Keratinocyte (primary cell): Measurements from ENCODE around the gene TNPO1. TPM values are rescaled to one million over a fixed set of nuclear protein-coding genes. Genes with fewer than 3 reads are reported as not detected.

Experiments
- DNase-seq: peaks from one replicate; pipeline ENCODE4 v3.0.0-alpha.2; 2011; ENCODE audit warnings: low read depth, missing footprints, low spot score
- FAIRE-seq: peaks from 2 replicates; lab custom pipeline; 2011; peaks lifted over from hg19 to GRCh38; lab: Jason Lieb, UNC
- H2AFZ ChIP-seq: 2 replicates; pipeline ENCODE4 v1.6.0; 2012; ENCODE audit warnings: low read length, control low read depth, inconsistent platforms; ENCODE audit not compliant: control insufficient read depth
- H3K27ac ChIP-seq: 2 replicates; pipeline ENCODE4 v1.5.1; 2011; ENCODE audit warnings: low read length; ENCODE audit not compliant: control insufficient read depth, insufficient read depth
- H3K27me3 ChIP-seq: 3 replicates; pipeline ENCODE4 v1.6.0; 2011; ENCODE audit warnings: low read length; ENCODE audit not compliant: control insufficient read depth, insufficient read depth; ENCODE audit errors: extremely low read depth
- H3K36me3 ChIP-seq, 2 experiments: 2 replicates in 1 of 2; 3 replicates in 1 of 2; pipeline ENCODE4 v1.5.1; 2011; ENCODE audit warnings: low read length in 2 of 2, mild to moderate bottlenecking in 1 of 2; ENCODE audit not compliant: control insufficient read depth in 2 of 2, insufficient read depth in 2 of 2; ENCODE audit errors: extremely low read depth in 1 of 2
- H3K4me1 ChIP-seq: 3 replicates; pipeline ENCODE4 v1.5.1; 2011; ENCODE audit warnings: low read length; ENCODE audit not compliant: control insufficient read depth, insufficient read depth; ENCODE audit errors: extremely low read depth
- H3K4me2 ChIP-seq: 3 replicates; pipeline ENCODE4 v1.6.0; 2011; ENCODE audit warnings: low read depth, low read length; ENCODE audit not compliant: control insufficient read depth, insufficient read depth; ENCODE audit errors: extremely low read depth
- H3K4me3 ChIP-seq, 3 experiments: fragments of 200-600 bp in 1 of 3; sonication (generic) in 1 of 3; 2 replicates in 2 of 3; 3 replicates in 1 of 3; pipeline ENCODE4 v1.5.1; 2011 to 2016; ENCODE audit warnings: low read length in 3 of 3, mild to moderate bottlenecking in 3 of 3, control low read depth in 2 of 3, inconsistent platforms in 1 of 3, low read depth in 1 of 3, mixed read lengths in 1 of 3, mixed run types in 1 of 3, moderate library complexity in 1 of 3; ENCODE audit not compliant: control insufficient read depth in 2 of 3, insufficient read depth in 2 of 3; ENCODE audit errors: extremely low read depth in 1 of 3
- H3K79me2 ChIP-seq: 2 replicates; pipeline ENCODE4 v1.6.0; 2012; ENCODE audit warnings: low read length; ENCODE audit not compliant: control insufficient read depth, insufficient read depth
- H3K9ac ChIP-seq: 3 replicates; pipeline ENCODE4 v1.6.0; 2011; ENCODE audit warnings: low read length; ENCODE audit not compliant: control insufficient read depth, insufficient read depth; ENCODE audit errors: extremely low read depth
- H3K9me1 ChIP-seq: 3 replicates; pipeline ENCODE4 v1.6.0; 2011; ENCODE audit warnings: low read length; ENCODE audit not compliant: control insufficient read depth, insufficient read depth; ENCODE audit errors: extremely low read depth
- H3K9me3 ChIP-seq: 2 replicates; pipeline ENCODE4 v1.5.1; 2012; ENCODE audit warnings: low read depth, low read length; ENCODE audit not compliant: control insufficient read depth
- H4K20me1 ChIP-seq: 3 replicates; pipeline ENCODE4 v1.6.0; 2011; ENCODE audit warnings: low read length; ENCODE audit not compliant: control insufficient read depth, insufficient read depth; ENCODE audit errors: extremely low read depth
- EZH2 ChIP-seq: IDR thresholded peaks from one replicate; pipeline ENCODE4 v1.6.1; 2012; ENCODE audit warnings: inconsistent platforms, mild to moderate bottlenecking, low read length, moderate library complexity
- dilution Hi-C: fragments of 300-500 bp; cut with MboI; formaldehyde crosslinking; loops from one replicate; pipeline ENCODE4 v1.7.0; 2020; ENCODE audit warnings: low sequenced_read_pairs; ENCODE audit not compliant: extremely low pct_ligation_motif_present
- polyA plus RNA-seq, 5 experiments: library from polyadenylated mRNA; depleted of rRNA in 3 of 5; stranded (reverse) in 3 of 5; stranded (forward) in 1 of 5; unstranded in 1 of 5; fragments of >200 nt; gene quantifications; 1 replicate in 1 of 5; 2 replicates in 3 of 5; 3 replicates in 1 of 5; pipeline versions ENCODE4 v1.2.1 to v1.2.3, GENCODE V29; 2011 to 2012; ENCODE audit warnings: missing spikeins in 2 of 5, low read depth in 1 of 5, low replicate concordance in 1 of 5
- TF ChIP-seq, protein P1 (sequence below), 3 experiments: IDR thresholded peaks in 1 of 3; conservative IDR thresholded peaks in 1 of 3; optimal IDR thresholded peaks in 1 of 3; 2 replicates in 2 of 3; 3 replicates in 1 of 3; pipeline versions ENCODE3 to v1.5.1; 2011; ENCODE audit warnings: low read length in 3 of 3, mild to moderate bottlenecking in 3 of 3, moderate library complexity in 2 of 3, control low read depth in 1 of 3, inconsistent platforms in 1 of 3; ENCODE audit not compliant: insufficient read depth in 2 of 3; ENCODE audit errors: extremely low read depth in 1 of 3

The TNPO1 gene
- polyA plus RNA-seq, 1 donor (not counting 4 experiments of a cell fraction or from before 2014, with no cell fraction given) = 123 TPM

GRCh38 chr5:72822944-72823343, 6.5 kb downstream of the TNPO1 start:
- Histone ChIP-seq H3K4me2 (no peak overlapping the region), H3K4me1 (peaks cover 21% of the 10 kb centered on the region), H3K36me3 (peaks cover 0 to 4% of the 10 kb centered on the region in 2 experiments), H3K27ac (no peak overlapping the region), H3K4me3 (no peak overlapping the region), H3K27me3 (no peaks in the 10 kb centered on the region), H2AFZ (no peak overlapping the region), H3K9me1 (no peaks in the 10 kb centered on the region), H3K9me3 (no peaks in the 10 kb centered on the region), H3K9ac (no peak overlapping the region), H3K79me2 (peaks cover 70% of the 10 kb centered on the region), H4K20me1 (no peaks in the 10 kb centered on the region)
- no peak for TF ChIP-seq EZH2
- TF ChIP-seq, protein P1, sequence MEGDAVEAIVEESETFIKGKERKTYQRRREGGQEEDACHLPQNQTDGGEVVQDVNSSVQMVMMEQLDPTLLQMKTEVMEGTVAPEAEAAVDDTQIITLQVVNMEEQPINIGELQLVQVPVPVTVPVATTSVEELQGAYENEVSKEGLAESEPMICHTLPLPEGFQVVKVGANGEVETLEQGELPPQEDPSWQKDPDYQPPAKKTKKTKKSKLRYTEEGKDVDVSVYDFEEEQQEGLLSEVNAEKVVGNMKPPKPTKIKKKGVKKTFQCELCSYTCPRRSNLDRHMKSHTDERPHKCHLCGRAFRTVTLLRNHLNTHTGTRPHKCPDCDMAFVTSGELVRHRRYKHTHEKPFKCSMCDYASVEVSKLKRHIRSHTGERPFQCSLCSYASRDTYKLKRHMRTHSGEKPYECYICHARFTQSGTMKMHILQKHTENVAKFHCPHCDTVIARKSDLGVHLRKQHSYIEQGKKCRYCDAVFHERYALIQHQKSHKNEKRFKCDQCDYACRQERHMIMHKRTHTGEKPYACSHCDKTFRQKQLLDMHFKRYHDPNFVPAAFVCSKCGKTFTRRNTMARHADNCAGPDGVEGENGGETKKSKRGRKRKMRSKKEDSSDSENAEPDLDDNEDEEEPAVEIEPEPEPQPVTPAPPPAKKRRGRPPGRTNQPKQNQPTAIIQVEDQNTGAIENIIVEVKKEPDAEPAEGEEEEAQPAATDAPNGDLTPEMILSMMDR (optimal IDR thresholded peaks at IDR 0.05 in 1 of 3, IDR thresholded peaks at IDR 0.05 in 1 of 3, conservative IDR thresholded peaks at IDR 0.05 in 1 of 3; ENCODE audit: extremely low read depth in 1 of 3, insufficient read depth in 2 of 3, low read length in 3 of 3) = no peak
- no peak for DNase-seq
- no peak for FAIRE-seq
- dilution Hi-C loops = no loop called here

DNA sequence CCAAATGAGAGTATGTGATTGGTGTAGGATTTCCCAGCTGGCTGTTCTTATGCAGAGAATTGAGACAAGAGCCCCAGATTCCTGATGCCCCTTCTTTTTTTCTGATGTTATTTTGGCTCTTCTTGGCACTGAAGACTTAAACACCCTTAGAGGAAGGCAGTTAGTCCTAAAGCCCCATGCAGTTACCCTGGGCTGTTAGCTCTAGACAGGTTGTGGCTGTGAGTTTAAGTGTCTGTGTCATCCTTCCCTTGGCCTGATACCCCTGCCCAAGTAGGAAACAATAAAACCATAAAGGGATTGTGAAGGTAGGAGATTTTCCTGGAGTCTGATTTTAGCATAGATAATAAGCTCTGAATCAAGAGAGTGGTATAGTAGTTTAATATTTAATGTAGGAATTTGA, 13.2 kb downstream of the TNPO1 start:
- H2AFZ ChIP-seq = no peak overlapping the region
- H3K27me3 ChIP-seq = no peaks in the 10 kb centered on the region
- DNase-seq (no peak), FAIRE-seq (no peak)
- H4K20me1 ChIP-seq = no peaks in the 10 kb centered on the region
- H3K9ac ChIP-seq = no peak overlapping the region
- no peak overlapping the region for H3K4me2 ChIP-seq
- no peaks in the 10 kb centered on the region for H3K4me1 ChIP-seq
- H3K9me1 ChIP-seq = no peaks in the 10 kb centered on the region
- H3K79me2 ChIP-seq = peaks cover 47% of the 10 kb centered on the region
- TF ChIP-seq, protein P1 (optimal IDR thresholded peaks at IDR 0.05 in 1 of 3, IDR thresholded peaks at IDR 0.05 in 1 of 3, conservative IDR thresholded peaks at IDR 0.05 in 1 of 3; ENCODE audit: extremely low read depth in 1 of 3, insufficient read depth in 2 of 3, low read length in 3 of 3) = no peak
- no peak for TF ChIP-seq EZH2
- peaks cover 0 to 4% of the 10 kb centered on the region in 2 experiments for H3K36me3 ChIP-seq
- H3K9me3 ChIP-seq = no peaks in the 10 kb centered on the region
- H3K27ac ChIP-seq = no peak overlapping the region
- dilution Hi-C loops = no loop called here
- H3K4me3 ChIP-seq = no peak overlapping the region
